Superior temporal gyrus (tissue), 1 donor: ENCODE measurements around the gene PRR12.
A peak's percentile ranks its signal among the peaks of the same experiment; 100 is the strongest.

Source experiments
- DNase-seq: peaks from one replicate; pipeline ENCODE4 v3.0.0-alpha.2; 2016; ENCODE audit errors: extremely low spot score

The PRR12 gene

DNA sequence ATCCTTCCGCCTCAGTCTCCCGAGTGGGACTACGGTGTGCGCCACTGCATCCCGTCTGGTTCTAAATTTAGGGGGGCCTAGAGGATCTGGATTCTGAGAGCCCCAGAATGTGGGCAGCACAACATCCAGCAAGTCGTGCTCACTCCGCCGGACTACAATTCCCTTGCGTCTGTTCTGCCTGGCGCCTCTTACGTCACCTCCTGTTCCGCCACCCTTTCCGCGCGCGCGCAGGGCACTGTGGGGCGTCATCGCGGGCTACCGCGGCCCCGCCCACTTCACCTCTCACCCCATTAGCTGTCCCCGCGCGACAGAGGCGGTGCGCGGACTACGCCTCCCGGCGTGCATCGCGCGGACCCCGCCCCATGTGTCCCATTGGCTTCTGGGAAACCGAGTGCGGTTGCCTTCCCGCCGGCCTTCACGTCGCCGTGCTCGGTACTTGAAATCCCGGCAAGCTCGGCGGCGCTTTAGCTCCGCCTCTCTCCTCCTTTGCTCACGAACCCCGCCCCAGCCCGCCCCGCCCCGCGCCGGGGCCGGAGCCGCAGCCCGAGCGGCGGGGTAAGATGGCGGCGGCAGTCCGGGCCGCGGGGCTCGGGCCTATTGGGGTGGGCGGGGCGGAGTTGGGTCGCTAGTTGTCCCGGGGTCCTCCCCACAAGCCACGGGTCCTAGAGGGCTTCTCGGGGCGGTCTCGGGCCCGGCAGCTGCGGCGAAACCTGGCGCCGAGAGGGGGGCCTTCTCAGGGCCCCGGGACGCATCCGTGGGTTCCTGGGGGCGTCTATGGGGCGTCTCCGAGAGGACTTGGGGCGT, 50.9 kb downstream of the PRR12 start, which contains the start of gene SCAF1:
TSS of gene SCAF1 (plus strand) at position 522 of the 804 bp plus-strand sequence. CDS start 2,818 bp downstream, outside the sequence.
- DNase-seq = peak; percentile 99

DNA sequence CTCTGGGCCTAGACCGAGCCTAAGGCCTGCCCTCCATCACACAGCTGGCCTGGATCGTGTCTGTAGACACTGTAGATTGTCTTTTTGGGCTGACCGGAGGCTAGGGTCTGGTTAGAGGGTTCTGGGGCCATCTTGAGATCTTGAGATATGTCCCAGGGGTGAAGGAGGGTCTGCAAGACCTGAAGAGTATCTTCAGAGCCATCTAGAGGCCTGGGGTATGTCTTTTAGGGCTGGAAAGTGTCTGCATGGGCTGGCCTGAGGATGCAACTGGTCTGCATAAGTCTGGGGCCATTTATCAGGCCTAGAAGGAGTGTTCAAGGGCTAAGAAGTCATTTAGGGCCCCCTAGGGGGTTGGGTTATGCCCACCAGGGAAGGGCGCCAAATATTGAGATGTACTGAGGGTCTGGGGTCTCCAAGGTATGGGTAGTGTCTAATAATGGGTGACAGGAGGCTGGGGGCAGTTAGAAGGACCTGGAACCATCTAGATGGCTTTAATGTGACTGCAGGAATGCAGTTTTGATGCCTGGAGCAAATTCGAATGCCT, 51.6 kb downstream of the PRR12 start:
- DNase-seq = no peak

DNA sequence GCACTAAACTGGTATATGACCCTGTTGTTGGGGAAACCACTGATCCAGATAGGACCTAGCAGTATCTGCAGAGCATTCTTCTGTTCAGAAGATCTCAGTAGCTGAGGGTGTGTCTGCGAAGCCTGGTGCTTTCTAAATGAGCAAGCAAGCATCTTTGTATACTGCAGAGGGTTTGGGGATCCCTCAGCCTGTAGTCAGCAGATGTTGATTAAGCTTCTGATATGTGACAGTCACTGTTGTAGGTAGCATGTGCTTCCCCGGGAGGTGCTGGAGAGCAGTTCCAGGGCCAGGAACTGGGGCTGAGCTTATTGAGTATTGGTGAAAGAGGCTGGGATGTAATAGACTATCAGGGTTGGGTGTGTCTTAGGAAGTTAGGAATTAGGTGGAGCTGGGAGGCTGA, 52.5 kb downstream of the PRR12 start:
- no peak for DNase-seq

DNA sequence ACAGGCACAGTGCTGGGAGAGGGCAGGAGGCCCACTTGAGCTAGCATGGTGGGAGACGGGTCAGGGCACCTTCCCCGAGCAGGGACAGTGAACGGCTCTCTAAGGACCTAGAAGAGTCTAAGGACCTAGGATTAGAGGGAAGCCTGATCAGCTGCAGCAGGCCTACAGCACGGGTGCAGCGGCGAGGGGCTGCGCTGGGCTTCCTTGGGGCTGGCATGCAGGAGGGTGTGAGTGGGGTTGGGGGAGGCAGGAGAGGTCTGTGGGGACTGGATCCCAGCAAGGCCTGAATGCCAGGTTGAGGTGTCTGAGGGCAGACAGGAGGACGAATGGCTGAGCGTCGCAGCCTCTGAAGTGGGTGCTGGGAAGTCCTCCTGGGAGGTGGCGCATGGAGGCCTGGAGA, 54.6 kb downstream of the PRR12 start:
- no peak for DNase-seq

DNA sequence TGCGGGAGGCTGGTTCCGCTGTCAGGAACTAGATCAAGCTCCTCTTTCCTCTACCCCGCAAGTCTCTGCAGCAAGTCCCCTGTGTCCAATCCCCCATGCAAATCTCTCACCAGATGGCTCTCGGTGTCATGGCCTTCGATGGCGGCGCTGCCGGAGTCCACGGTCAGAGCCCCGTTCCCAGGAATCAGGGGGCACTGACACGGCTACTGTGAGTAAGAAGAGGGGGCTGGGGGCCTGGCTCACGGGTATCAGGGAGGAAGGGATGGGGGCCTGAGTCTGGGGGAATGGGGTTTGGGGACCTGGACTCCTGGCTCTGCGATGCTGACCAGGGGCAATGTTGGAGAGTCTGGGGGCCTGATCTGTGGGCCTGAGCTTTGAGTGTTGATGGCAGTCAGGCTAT, 55.0 kb downstream of the PRR12 start:
- DNase-seq = no peak

DNA sequence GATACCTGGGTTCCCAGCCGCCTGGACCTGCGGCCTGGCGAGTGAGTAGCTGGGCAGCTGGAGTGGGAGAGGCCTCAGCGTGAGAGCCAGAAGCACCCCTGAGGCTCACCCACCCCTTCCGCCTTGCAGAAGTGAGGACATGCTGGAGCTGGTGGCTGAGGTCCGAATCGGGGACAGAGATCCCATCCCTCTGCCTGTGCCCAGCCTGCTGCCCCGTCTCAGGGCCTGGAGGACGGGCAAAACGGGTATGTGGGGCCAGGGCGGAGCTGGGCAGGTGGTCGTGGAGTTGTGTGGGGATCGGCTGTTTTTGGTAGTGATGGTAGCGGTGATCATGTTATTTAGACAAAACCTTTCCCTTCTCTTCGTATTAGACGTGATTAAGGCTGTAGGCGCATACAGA, 55.6 kb downstream of the PRR12 start:
- DNase-seq = no peak

DNA sequence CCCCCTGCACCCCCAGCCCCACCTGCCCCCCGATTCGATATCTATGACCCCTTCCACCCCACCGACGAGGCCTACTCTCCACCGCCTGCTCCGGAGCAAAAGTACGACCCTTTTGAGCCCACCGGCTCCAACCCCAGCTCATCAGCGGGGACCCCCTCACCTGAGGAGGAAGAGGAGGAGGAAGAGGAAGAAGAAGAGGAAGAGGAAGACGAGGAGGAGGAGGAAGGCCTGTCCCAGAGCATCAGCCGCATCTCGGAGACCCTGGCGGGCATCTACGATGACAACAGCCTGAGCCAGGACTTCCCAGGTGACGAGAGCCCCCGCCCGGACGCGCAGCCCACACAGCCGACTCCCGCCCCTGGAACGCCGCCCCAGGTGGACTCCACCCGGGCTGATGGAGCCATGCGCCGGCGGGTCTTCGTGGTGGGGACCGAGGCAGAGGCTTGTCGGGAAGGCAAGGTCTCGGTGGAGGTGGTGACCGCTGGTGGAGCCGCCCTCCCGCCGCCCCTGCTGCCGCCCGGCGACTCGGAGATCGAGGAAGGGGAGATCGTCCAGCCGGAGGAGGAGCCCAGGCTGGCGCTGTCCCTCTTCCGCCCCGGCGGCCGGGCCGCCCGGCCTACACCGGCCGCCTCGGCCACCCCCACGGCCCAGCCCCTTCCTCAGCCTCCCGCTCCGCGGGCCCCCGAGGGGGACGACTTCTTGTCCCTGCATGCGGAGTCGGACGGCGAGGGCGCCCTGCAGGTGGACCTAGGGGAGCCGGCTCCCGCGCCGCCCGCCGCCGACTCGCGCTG, 60.2 kb downstream of the PRR12 start:
- DNase-seq = no peak

DNA sequence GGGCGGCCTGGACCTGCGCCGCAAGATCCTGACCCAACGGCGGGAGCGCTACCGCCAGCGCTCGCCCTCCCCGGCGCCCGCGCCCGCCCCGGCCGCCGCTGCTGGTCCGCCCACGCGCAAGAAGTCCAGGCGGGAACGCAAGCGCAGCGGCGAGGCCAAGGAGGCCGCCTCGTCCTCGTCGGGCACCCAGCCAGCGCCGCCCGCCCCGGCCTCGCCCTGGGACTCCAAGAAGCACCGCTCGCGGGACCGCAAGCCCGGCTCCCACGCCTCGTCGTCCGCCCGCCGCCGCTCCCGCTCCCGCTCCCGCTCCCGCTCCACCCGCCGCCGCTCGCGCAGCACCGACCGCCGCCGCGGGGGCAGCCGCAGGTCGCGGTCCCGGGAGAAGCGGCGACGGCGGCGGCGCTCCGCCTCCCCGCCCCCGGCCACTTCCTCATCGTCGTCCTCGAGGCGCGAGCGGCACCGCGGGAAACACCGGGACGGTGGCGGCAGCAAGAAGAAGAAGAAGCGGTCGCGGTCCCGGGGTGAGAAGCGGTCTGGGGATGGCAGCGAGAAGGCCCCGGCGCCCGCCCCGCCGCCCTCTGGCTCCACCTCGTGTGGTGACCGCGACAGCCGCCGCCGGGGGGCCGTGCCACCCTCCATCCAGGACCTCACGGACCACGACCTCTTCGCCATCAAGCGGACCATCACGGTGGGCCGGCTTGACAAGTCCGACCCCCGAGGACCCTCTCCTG, 61.0 kb downstream of the PRR12 start:
- no peak for DNase-seq

DNA sequence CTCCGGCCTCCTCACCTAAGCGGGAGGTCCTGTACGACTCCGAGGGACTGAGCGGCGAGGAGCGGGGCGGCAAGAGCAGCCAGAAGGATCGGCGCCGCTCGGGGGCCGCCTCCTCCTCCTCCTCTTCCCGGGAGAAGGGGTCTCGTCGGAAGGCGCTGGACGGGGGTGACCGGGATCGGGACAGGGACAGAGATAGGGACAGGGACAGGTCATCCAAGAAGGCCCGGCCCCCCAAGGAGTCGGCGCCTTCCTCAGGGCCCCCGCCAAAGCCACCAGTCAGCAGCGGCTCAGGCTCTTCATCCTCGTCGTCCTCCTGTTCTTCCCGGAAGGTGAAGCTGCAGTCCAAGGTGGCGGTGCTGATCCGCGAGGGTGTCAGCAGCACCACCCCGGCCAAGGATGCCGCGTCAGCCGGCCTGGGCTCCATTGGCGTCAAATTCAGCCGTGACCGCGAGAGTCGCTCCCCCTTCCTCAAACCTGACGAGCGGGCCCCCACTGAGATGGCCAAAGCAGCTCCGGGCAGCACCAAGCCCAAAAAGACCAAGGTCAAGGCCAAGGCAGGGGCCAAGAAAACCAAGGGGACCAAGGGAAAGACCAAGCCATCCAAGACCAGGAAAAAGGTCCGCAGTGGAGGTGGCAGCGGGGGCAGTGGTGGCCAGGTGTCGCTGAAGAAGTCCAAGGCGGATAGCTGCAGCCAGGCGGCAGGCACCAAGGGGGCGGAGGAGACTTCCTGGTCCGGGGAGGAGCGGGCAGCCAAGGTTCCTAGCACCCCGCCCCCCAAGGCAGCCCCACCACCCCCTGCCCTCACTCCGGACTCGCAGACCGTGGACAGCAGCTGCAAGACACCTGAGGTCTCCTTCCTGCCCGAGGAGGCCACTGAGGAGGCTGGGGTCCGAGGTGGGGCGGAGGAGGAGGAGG, 61.8 kb downstream of the PRR12 start:
- DNase-seq = no peak

DNA sequence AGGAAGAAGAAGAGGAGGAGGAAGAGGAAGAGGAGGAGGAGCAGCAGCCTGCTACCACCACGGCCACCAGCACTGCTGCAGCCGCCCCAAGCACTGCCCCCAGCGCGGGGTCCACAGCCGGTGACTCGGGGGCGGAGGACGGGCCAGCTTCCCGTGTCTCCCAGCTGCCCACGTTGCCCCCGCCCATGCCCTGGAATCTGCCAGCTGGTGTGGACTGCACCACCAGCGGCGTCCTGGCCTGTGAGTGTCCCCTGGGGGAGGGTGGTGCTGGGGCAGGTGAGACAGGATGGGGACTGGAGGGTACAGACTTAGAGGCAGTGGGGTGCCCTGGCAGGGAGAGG, 62.5 kb downstream of the PRR12 start:
- DNase-seq = no peak

DNA sequence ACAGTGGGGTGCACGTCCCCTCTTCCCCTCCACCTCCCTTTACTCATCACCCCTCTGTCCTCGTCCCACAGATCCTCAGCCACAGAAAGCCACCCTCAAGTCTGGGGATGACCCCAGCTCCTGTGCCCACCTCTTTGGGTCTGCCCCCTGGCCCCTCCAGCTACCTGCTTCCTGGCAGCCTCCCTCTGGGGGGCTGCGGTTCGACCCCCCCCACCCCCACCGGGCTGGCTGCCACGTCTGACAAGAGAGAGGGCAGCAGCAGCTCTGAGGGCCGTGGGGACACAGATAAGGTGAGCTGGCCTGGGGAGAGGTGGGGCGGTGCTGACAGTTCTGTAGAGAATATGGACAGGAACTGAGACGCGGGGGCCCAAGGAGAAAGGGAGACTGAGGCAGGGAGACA, 63.6 kb downstream of the PRR12 start:
- no peak for DNase-seq

DNA sequence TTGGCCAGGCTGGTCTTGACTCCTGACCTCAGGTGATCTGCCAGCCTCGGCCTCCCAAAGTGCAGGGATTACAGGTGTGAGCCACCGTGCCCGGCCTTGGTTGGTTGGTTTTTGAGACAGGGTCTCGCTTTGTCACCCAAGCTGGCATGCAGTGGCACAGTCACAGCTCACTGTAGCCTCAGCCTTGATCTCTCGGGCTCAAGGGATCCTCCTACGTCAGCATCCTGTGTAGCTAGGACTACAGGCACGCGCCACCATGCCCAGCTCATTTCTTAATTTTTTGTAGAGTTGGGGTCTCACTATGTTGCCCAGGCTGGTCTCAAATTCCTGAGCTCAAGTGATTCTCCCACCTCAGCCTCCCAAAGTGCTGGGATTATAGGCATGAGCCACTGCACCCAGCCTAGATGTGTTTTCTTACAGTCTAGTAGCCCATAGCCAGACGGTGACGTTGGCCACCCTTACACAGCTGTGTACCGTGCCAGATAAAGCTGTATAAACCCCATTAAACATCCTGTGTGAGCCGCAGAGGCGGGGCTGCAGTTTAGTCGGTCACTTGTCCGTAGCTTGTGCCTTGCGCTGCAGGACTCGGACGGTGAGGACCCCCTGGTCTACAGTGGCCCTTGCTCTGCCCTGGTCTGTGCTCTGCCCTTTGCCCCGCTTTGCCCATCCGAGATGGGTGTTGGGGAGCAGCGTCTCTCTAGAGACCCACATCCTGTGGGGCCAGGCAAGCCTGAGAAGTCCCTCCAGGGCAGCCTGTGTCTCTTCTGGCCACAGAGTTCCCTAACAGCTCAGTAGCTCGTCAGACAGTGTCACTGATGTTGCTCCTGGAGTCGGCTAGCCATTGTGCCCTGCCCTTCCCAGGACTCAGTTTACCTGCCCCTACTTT, 64.8 kb downstream of the PRR12 start:
- no peak for DNase-seq

DNA sequence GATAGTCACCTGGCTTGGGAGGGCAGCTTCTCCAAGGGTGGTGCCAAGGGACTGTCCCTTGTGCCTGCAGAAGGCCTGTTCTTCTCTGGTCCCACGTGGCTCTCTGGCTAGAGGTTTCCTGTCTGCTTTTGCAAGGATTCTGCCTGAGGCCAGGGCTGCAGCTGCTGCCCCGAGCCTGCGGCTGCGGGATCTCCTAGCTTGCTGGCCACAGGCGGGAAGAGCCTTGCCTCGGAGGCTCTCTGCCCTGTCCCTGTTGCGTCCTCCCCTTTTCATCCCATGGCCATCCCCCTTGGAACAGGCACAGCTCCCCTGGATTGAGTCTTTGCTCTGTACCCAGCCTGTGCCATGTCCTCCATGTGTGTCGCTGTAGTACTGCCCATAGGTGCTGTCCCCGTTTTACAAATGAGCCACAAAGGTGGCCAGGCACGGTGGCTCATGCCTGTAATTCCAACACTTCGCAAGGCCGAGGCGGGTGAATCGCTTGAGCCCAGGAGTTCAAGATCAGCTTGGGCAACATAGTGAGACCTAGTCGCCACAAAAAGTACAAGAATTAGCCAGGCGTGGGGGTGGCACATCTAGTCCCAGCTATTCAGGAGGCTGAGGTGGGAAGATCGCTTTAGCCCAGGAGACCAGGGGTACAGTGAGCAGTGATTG, 65.6 kb downstream of the PRR12 start:
- no peak for DNase-seq

DNA sequence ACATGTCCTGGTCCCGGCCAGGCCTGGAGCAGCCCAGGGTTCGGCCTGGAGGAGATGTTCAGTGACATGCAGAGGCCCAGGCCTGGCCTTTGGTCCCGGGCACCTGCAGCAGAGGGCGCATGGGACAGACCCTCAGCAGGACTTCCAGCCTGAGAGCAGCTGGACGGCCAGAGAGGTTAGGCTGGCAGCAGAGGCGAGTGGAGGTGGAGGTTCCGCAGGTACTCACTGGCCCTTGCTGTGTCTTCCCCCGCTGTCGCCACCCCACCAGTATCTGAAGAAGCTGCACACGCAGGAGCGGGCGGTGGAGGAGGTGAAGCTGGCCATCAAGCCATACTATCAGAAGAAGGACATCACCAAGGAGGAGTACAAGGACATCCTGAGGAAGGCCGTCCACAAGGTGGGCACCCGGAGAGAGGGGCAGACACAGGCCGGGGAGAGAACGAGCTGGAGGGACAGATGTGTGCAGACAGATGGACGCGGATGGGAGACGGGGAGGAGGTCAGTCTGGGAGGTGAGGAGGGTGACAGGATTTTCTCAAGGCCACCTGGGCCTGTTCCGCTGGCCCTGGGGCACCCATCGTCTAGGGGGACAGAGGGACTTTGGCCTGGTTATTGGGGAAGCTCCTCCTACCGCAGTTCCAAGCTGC, 66.6 kb downstream of the PRR12 start:
- no peak for DNase-seq

DNA sequence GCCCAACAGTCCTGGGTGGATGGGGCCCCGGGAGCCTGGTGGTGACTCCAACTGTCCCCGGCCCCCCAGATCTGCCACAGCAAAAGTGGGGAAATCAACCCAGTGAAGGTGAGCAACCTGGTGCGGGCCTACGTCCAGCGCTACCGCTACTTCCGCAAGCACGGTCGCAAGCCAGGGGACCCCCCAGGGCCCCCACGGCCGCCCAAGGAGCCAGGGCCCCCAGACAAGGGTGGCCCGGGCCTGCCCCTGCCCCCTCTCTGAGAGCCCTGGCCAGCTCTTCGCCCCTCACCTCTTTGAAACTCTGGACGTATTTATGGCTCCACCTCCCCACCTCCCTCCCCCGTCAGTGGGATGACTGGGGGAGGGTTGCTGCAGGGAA, 67.1 kb downstream of the PRR12 start:
- no peak for DNase-seq

DNA sequence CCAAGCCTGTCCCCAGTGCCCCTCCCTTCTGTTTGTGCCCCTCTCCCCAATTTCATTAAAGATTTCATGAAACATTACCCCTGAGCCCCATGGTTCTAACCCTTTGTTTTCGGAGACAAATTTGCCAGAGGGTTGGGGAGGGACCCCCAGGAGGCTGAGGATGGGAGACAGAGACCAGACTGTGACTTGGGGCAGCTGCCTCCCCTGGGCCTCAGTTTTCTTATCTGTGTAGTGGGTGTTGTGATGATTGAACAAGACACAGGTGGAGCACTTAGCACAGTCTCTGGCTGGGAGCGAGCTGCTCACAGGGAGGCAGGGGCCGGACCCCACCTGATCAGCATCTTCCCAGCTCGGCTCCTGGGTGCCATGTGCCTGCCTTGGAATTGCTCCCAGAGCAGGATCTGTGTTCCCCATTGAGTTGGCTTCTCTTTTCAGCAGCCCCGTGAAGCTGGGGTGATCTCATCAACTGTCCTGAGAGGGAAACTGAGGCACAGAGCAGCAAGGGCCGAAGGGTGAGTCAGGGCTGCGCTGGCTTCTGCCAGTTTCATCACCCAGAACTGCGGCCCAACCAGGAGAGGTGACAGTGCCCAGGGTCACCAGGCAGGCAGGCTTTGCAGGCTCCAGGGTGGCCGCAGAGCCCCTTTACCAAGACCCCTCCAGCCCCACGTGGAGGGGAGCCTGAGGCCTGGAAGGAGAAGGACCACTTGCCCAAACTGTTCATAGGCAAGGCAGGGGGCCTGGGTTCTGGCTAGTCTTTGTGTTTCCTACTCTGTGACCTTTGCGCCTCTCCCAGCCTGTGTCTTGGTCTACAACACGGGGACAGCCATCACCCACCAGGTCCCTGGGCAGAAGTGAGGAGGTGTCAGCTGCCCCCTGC, 67.8 kb downstream of the PRR12 start:
- DNase-seq = no peak

DNA sequence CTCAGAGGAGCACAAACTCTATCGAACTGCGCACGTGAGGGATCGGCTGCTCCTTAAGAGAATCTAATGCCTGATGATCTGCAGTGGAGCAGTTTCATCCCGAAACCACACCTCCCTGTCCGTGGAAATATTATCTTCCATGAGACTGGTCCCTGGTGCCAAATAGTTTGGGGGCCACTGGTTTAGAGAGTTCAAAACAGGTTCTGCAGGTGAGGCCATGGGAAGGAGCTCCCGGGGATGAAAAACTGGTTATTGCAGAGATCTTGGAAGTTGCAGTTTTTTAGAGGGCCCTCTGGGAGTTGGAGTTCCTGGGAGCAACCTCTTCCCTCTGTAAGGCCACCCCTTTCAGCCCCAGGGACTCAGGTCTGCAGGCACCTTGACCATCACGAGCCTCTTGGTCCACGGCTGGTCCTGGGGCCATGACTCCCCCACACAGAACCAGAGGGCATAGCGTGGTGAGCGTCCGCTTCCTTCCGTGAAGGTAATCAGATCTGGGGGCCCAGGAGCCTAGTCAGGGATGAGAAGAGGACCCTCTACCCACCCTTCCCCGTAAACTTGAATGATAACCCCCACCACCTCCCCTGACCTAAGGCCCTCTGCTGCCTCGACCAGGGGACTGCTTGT, 69.5 kb downstream of the PRR12 start:
- DNase-seq = no peak

DNA sequence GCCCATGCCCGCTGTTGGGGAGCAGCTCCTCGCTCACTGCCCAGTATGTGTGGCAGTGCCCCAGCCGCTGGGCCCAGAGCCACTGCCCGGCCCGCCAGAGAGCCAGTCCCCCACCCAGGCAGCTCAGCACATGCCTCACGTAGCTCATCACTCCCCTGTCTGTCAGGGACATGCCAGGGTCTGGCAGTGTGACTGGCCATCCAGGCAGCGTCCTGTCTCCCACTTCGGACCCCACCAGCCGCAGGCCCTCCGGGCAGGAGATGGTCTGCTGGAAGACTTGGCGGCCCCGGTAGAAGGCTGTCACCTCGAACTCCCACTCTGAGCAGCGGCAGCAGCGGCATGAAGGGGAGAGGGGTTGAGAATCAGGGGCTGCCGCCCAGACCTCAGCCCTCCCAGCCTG, 71.0 kb downstream of the PRR12 start:
- DNase-seq = no peak
